Activated T-cell treated with anti-CD3 and anti-CD28 coated beads for 1 hour (primary cell): ENCODE results near the gene ADCY2.

Experiments
- DNase-seq: peaks from one replicate; pipeline ENCODE4 v3.0.0-alpha.2; 2020; ENCODE audit warnings: low read depth

ADCY2 gene

GRCh38 chr5:7503564-7503963 is 107.6 kb downstream of the ADCY2 start:
- DNase-seq = no peak

DNA sequence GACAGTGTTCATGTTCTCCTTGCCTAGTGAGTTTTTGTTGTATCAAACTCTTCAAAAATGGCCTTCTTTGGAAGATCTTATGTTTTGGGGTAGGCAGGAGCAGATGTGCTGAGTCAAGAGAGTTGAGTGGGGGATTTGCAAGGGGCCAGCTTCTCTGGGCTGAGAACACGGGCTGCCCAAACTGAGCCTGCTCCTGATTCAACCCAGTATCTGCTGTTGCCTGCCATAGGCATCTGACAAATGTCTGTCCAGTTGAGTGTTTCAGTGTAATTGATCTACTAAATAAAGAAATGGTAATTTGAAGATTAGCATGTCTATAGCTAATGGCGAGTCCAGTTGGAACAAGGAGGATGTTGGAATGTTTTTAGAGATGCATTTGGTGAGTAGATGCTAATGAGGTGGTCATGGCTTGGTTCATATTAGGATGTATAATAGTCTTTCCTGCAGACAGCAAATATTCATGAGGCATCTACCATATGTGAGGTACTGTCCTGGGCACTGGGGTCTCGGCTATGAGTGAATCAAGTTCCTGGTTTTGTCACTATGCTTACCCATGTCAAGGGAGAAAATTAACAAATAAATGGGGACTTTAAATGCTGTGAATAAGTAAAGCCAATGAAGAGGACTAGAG is 119.5 kb downstream of the ADCY2 start:
- no peak for DNase-seq

- DNase-seq = no peak
Observed at GRCh38 chr5:7516253-7516652, 120.3 kb downstream of the ADCY2 start.

DNA sequence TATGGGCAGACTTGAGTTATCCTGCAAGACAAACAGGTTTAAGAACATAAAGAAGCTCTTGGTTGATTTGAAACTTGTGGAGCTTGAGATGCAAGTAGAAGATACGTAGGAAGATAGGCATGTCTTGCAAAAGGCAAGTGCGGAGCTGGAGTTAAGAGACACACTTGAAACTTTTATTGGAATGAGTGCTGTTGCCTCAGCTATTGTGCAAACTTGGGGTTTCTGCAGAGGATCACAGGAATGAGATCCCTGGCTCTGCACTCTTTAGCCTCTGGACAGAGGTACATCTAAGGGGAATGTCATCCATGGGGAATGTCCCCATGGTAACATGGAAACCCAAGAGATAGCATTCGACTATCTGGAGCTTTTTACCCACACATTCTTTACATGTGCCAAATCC is 121.1 kb downstream of the ADCY2 start:
- no peak for DNase-seq

DNA sequence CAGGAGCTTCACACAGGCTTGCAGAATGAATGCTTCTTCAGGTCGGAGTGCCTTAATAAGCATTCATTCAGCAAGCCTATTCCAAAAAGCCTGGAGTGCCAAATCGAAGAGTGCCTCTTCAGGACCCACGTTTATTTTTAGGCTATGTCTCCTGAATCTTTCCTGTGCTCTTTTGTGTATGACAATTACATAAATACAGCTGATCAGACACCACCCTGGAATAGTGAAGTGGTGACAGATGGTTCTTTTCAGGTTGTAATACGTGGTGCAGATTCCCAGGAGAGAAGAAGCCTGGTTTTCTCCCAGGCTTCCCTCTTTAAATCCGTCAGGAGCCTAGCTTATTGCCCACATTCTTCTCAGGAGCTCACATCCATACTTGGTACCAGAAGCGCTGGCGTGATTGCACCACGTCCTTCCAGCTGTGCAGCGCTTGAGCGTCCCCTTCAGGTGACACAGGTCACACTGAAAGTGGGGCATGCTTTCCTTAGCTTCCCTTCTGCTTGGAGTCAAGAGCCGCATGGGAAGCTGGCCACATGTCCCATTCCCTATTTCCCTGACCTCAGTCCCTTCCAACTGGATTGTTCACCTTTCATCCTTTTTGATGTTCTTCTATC is 123.1 kb downstream of the ADCY2 start:
- no peak for DNase-seq

DNA sequence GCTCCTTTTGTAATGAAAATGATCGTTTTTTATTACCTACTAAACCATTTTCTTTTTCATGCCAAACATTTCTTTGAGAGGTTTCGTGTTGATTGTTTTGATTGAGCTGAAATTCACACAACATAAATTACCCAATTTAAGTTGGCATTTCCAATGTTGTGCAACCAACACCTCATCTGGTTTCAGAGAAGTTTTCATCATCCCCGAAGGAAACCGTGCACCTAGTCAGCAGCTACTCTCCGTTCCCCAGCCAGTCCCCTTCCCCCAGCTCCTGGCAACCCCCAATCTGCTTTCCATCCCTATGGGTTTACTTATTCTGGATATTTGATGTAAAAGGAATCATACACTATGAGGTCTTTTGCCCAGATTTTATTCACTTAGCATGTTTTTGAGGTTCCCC is 123.6 kb downstream of the ADCY2 start:
- DNase-seq = no peak

DNA sequence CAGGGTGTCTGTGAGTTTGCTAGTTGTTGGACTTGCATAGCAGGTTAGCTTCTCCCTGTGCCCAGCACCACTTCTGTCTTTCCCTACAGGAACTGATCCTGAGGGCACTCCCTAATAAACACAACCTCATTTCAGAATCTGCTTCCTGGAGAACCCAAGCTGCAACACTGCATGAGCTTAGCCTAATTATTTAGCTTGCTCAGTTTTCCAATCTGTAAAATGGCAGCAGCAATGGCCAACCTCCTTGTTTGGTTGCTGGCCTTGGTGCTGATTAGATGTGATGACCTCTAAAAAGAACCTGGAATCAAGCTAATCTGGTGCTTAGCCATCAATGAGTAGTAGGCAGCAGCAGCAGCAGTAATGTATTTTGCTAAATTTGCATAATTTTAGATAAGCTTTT is 133.9 kb downstream of the ADCY2 start:
- no peak for DNase-seq

DNA sequence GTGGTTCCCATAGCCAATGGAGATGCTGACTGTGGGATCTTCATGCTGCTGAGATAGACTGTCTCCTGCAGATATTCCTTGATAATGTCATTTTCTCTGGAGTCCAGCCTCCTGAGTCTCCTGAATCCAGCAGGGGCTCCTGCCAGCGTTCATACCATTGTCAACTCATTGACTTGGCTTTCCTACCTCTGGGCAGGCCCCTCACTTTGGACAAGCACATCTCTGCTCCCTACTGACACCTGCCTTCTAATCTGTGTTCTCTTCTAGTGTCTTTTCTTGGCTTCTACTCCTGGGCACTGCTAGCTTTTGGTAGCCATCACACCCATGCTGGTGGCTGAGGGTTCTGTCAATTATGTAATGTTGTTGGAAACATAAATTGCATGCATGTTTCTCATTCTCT is 138.0 kb downstream of the ADCY2 start:
- no peak for DNase-seq

- no peak for DNase-seq
Observed at GRCh38 chr5:7534505-7534904, 138.6 kb downstream of the ADCY2 start.

- no peak for DNase-seq
Observed at GRCh38 chr5:7537573-7537972, 141.6 kb downstream of the ADCY2 start.

DNA sequence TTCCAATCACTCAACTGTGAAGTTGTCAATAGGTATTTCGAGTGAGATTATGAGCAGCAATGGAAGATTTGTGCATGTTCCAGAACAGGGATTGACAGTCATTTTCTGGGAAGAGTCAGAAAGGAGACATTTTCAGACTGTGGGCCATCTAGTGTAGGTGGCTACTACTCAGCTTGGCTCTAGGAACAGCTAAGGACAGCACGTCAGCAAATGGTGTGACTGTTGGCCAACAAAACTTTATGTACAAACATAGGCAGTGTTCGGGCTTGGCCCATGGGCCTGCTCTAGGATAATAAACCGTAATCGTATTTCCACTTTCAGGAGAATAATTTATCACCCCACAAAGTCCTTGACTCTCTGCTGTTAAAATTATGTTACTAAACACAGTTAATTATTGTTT is 143.6 kb downstream of the ADCY2 start:
- no peak for DNase-seq

DNA sequence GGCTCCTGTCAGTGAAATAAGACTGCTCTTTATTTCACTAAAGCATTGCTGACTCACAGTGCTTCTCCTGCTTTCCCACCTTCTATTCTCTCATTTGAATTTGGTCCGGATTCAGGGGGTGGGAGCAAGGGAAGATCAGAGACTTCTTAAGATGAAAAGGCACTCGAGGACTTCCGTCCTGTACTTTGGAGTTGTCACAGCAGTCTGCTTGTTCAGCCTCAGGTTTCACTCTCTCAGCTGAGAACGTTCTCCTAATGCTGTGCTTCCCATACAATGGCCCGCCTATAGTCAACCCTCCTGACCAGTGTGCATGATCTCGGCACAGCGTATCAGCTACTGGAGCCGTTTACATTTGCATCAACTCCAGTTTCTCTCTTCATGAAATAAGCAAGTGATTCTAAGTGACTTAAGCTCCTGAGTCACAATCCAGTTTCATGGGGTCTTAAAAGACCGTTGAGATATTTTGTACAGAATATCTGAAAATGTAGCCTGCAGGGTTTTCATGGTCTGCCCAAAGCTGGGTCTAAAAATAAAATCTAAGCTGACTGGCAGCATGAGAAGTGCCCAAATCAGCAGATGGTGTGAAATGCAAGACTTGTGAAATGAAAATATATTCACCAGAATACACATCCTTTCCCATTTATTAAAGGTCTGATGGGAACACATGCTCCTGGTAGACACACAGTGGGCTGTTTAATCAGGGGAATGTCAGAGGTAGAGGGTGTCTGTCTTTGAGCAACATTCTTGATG is 145.0 kb downstream of the ADCY2 start:
- no peak for DNase-seq

DNA sequence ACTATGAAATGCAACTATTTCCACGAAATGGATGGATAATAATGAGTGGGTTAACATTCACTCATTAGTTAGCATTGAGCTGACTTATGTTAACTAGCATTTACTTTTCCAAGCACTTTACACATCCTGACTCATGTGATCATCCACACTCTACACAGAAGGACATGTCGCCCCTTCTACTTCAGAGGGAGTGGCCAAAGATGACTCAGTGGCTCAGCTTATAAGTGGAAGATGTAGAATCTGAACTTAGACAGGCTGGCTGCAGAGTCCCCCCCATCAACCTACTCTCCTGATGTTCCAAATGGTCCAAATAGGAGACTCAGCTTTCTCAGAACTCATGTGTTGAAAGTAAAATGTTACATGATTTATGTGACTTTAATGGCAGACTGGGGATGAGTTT is 146.0 kb downstream of the ADCY2 start:
- no peak for DNase-seq

GRCh38 chr5:7546555-7546954 is 150.6 kb downstream of the ADCY2 start:
- no peak for DNase-seq

GRCh38 chr5:7548596-7548995 is 152.7 kb downstream of the ADCY2 start:
- no peak for DNase-seq

DNA sequence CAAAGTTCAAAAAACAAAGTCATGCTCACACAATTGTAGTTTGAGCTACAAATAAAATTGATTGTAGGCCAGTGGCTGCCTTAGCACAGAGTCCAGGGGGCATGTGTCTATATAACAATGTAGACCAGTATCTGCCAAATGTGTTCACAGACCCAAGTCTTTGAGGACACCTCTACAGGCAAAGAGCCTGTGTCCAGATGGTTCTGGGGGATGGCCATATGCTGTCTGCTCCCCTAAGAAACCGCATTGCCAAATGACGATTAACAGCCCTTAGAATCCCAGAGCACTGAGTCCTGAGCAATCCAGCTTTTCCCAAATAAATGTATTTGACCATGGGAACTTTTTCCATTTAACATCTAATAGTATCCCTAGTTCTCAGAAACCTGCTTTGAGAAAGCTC is 169.6 kb downstream of the ADCY2 start:
- no peak for DNase-seq

DNA sequence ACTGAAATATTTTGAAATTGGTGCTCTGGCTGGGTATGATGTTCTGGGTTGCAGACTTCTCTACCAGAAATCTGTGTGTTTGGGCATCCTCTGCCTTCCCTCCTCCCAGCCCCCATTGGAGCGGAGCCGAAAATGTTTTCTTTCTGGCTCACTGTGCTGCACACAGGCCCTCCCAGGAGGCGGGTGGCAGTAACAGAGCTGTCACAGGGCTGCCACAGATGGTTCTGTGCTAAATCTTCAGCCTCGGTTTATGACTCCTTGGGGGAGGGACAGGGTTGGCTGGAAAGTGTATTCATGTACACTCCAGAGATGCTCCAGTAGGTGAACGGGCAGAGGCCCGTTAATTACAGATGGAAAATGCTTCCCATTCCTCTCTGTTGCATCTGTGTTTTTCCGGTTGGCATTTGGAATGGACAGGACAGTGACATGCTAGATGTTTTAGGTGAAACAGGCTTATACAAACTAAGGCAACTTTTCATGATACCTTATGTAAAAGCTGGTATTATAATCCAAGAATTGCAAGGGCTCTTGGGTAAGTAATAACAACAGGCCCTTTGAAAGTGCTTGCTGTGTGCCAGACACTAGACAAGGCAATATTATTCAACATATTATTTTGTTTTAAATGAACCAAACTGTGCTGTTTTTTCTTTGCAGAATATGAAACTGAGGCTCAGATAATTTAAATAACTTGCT is 180.2 kb downstream of the ADCY2 start:
- DNase-seq = no peak

DNA sequence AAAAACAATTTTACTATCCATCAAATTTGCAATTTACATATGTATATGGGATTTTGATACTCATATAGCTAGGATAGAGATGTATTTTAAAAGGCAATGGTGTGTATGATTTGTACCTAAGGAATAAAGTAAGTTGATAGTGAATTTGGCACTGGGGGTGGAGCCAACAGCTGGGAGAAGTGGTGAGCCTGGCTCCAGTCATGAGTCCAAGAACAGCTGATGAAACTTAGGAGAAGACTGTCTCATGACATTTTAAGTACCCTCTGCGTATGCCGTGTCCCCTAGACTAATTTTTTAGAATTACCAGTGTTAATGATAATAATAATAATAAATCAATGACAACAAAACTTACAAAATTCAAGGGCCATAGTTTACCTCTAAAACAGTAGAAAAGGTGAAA is 181.4 kb downstream of the ADCY2 start:
- DNase-seq = no peak

DNA sequence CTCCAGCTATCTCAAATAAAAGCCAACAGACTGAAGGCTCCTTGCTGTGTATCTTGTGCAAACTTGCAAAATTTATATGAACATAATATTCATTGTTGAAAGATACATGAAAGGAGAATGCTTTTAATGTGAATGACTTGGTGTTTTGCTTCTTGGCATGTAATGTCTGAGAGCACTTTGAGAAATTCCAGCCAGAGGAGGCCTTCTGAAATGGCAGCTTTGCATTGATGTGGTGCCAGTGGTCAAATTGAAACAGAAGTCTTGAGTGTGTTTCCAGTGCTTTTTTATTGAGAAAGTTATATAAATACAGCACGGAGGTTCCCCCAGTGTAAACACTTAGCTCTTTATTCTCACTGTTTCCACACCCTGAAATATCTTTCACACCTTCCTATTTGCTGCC is 182.1 kb downstream of the ADCY2 start:
- no peak for DNase-seq

DNA sequence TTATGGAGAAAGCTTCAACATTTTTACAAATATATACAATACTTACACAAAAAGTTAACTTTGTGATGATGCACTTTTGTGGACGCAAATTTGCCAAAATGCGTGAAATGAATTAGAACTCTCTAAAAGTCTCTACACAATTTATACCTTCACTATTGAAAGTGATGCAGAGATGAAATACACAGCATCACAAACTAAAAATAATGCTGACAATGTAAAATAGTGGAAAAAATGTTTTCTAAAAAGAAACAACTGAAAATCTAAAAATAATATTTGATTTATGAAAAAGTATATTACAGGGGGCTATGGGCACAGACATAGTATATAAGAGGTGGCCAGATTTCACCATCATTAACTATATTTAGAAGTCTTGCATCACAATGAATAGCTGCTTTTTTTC is 188.8 kb downstream of the ADCY2 start:
- DNase-seq = no peak

GRCh38 chr5:7585807-7586206 is 189.9 kb downstream of the ADCY2 start:
- no peak for DNase-seq

- DNase-seq = no peak
Observed at GRCh38 chr5:7586480-7586879, 190.5 kb downstream of the ADCY2 start.

DNA sequence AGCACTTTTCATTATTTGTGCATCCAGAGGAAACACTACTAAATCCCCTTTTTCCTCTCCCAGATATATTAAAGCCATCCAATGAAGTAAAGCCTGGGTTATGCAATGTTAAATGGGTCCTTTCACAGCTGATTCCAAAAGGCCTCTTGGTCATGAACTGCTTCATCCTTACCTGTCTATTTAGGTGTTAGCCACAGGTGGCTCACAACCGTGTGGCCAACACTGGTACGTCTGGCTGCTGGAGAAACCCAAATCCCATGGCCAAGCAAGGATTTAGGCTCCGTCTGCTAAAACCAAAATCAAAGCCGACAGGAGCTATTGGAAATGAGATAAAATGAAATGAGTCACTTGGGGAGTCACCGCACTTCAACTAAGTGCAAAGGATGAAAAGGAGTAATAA is 193.9 kb downstream of the ADCY2 start:
- DNase-seq = no peak
